Activated CD4-positive, alpha-beta T cell treated with anti-CD3 and anti-CD28 coated beads for 36 hours (primary cell): ENCODE measurements around the gene LCMT1. TPM values are rescaled to one million over a fixed set of nuclear protein-coding genes. Genes with fewer than 3 reads are reported as not detected.
"Not testable (repeated sequence)": the region's sequence is repeated elsewhere in the genome, so short reads cannot be mapped to it uniquely, and the experiment has no call there.

Experiments
- ATAC-seq: fragments of 200-7000 bp; cut with Tn5 transposase; one replicate; pipeline ENCODE4 v1.10.0; 2021; ENCODE audit warnings: mild to moderate bottlenecking, moderate library complexity
- CTCF ChIA-PET: fragments of 350-600 bp; sonication (Branson Sonifier 250); formaldehyde crosslinking; loops from one replicate; lab custom pipeline; 2021; ENCODE audit warnings: antibody characterized with exemption; lab: Charles Lee
- POLR2A ChIA-PET: fragments of 350-600 bp; sonication (Branson Sonifier 250); formaldehyde crosslinking; loops from one replicate; lab custom pipeline; 2021; ENCODE audit warnings: antibody characterized with exemption, inconsistent platforms; lab: Charles Lee
- DNase-seq: peaks from one replicate; pipeline ENCODE4 v3.0.0-alpha.2; 2020
- H3K27ac Mint-ChIP-seq: one replicate; pipeline ENCODE4 v1.8.0; 2021; ENCODE audit warnings: mixed read lengths
- H3K27me3 Mint-ChIP-seq: one replicate; pipeline ENCODE4 v1.8.0; 2021; ENCODE audit warnings: mixed read lengths
- H3K36me3 Mint-ChIP-seq: one replicate; pipeline ENCODE4 v1.8.0; 2021; ENCODE audit warnings: low read depth, mixed read lengths
- H3K4me1 Mint-ChIP-seq: one replicate; pipeline ENCODE4 v1.8.0; 2021; ENCODE audit warnings: mixed read lengths
- H3K4me3 Mint-ChIP-seq: one replicate; pipeline ENCODE4 v1.8.0; 2021; ENCODE audit warnings: mild to moderate bottlenecking, moderate library complexity, mixed read lengths
- H3K9me3 Mint-ChIP-seq: one replicate; pipeline ENCODE4 v1.8.0; 2021; ENCODE audit warnings: low read depth, mixed read lengths
- intact Hi-C, 2 experiments: fragments of 100-400 bp; cut with DNase I in 1 of 2; cut with micrococcal nuclease in 1 of 2; formaldehyde crosslinking; loops; one replicate each; pipeline versions ENCODE4 v1.14.2 to v1.15.1; 2022 to 2024; cut with DNase I, micrococcal nuclease
- total RNA-seq, 2 experiments: library from RNA; stranded (reverse); gene quantifications; one replicate each; pipeline ENCODE4 v1.2.3, GENCODE V29; 2021

Gene LCMT1
- total RNA-seq = 10 to 100 TPM; 33.3 to 36.2 TPM

GRCh38 chr16:25111403-25112166, at the start of gene LCMT1:
Gene LCMT1, plus strand, starts transcription at chr16:25111742. Its CDS starts 142 bp downstream, at chr16:25111884.
- ATAC-seq (peak; percentile 79), DNase-seq (peak; percentile 96)
- POLR2A ChIA-PET = interaction anchor here (1.5 kb wide), 1 partner anchor 96 kb away, joined by 4 read pairs; the partner anchor contains the start of gene ARHGAP17
- Mint-ChIP-seq H3K4me1 (peaks cover 52% of the 10 kb centered on the region), H3K27me3 (no peaks in the 10 kb centered on the region), H3K36me3 (peaks cover 10% of the 10 kb centered on the region), H3K9me3 (no peaks in the 10 kb centered on the region), H3K27ac (peak within 1 kb of the TSS; percentile 99), H3K4me3 (peak within 1 kb of the TSS; percentile 87)
- CTCF ChIA-PET = interaction anchor here (0.6 to 1.5 kb wide), 5 partner anchors 13 to 238 kb away, joined by 3 to 6 read pairs (median 4); no protein-coding TSS in a partner anchor
- intact Hi-C loops = loop anchor here (1.0 to 5.0 kb wide), 10 partner anchors 18 to 574 kb away; partner anchors contain the start of genes ARHGAP17 (in 1 of the 2), RBBP6 (in 1 of the 2), TNRC6A (in 1 of the 2) and ZKSCAN2 (in 1 of the 2)

DNA sequence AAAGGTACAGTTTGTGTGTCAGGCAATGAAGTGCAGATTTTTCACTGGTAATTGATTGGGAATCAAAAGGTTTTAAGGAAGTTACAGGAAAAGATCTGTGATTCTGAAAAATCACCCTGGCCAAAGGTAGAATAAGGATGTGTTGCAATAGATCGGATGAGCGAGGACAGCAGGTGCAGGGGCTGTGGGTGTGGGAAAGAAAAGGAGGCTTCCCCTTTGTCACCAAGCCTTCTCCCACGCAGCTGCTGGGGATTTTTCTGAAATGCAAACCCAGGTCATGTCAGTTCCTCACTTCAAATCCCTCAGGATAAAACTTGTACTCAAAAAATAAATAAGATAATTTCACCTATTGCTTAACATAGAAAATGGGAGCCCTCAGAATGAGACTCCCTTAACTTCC, 48.4 kb upstream of the LCMT1 start:
- Mint-ChIP-seq H3K9me3 (no peaks in the 10 kb centered on the region), H3K4me3 (no peak overlapping the region), H3K27me3 (no peaks in the 10 kb centered on the region), H3K36me3 (no peaks in the 10 kb centered on the region), H3K27ac (no peak overlapping the region), H3K4me1 (peaks cover 56% of the 10 kb centered on the region)
- ATAC-seq = no peak
- ChIA-PET CTCF (interaction anchor here (0.7 to 1.1 kb wide), 3 partner anchors 11 to 513 kb away, joined by 3 read pairs; no protein-coding TSS in a partner anchor), POLR2A (interaction anchor here (1.0 kb wide), 1 partner anchor 196 kb away, joined by 3 read pairs; no protein-coding TSS in a partner anchor)
- DNase-seq = peak; percentile 54
- intact Hi-C loops = no loop called here

DNA sequence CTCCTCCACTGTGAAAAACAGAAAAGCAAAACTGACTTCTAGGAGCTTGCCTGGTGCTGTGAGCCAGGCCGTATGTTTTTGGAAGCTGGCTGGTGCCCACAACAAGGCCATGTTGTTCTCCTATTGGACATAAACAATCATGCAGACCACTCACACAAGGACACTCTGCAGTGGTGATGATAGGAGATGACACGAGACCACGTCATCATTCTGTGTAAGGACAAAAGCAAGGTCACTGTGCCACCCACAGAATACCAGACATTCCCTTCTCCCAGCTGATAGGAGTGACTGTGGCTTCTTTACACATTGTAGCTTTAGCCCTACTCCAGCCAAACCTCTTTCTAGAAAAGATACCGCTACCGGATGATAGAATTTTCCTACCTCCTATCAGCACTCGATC, 47.7 kb upstream of the LCMT1 start:
- Mint-ChIP-seq H3K36me3 (no peaks in the 10 kb centered on the region), H3K27me3 (no peaks in the 10 kb centered on the region), H3K9me3 (no peaks in the 10 kb centered on the region), H3K27ac (peak overlapping the region; percentile 13), H3K4me1 (peaks cover 56% of the 10 kb centered on the region), H3K4me3 (no peak overlapping the region)
- CTCF ChIA-PET = interaction anchor here (0.6 to 1.1 kb wide), 4 partner anchors 12 to 514 kb away, joined by 3 read pairs; no protein-coding TSS in a partner anchor
- POLR2A ChIA-PET = interaction anchor here (1.0 kb wide), 1 partner anchor 195 kb away, joined by 3 read pairs; no protein-coding TSS in a partner anchor
- DNase-seq = no peak
- intact Hi-C loops = no loop called here
- no peak for ATAC-seq

- H3K36me3 Mint-ChIP-seq, POLR2A ChIA-PET, H3K27ac Mint-ChIP-seq, H3K9me3 Mint-ChIP-seq, H3K4me3 Mint-ChIP-seq, H3K27me3 Mint-ChIP-seq, ATAC-seq, DNase-seq, intact Hi-C loops: not testable (repeated sequence)
- H3K4me1 Mint-ChIP-seq = peaks cover 56% of the 10 kb centered on the region
- CTCF ChIA-PET = interaction anchor here (1.0 kb wide), 1 partner anchor 49 kb away, joined by 3 read pairs; no protein-coding TSS in a partner anchor
These were observed 47.3 kb upstream of the LCMT1 start for GRCh38 chr16:25064281-25064680.

DNA sequence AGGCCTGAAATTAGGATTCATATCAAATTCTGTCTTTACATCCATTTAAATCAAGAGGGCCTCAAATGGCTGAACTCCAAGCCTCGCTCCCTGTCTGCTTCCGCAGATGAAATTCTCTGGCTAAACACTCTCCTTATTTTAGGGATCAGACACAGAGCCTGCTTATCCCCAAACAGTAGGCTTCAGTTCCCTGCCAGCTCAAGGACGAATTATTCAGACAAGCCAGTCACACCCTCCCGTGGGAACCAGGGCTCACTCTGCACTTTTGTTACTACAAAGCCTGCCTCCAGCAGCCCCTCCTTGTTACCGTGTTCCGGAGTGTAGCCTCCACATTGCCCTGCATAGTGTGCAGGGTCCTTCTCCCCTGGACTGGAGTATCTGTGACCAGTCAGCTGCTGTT, 46.6 kb upstream of the LCMT1 start:
- Mint-ChIP-seq H3K36me3 (no peaks in the 10 kb centered on the region), H3K4me3 (no peak overlapping the region), H3K9me3 (no peaks in the 10 kb centered on the region), H3K27ac (no peak overlapping the region), H3K4me1 (peaks cover 59% of the 10 kb centered on the region), H3K27me3 (no peaks in the 10 kb centered on the region)
- DNase-seq (no peak), ATAC-seq (no peak)
- ChIA-PET CTCF (interaction anchor here (0.9 kb wide), 1 partner anchor 16 kb away, joined by 4 read pairs; no protein-coding TSS in a partner anchor), POLR2A (no interaction called here)
- intact Hi-C loops = no loop called here

GRCh38 chr16:25065899-25066298, 45.6 kb upstream of the LCMT1 start:
- ChIA-PET POLR2A (no interaction called here), CTCF (interaction anchor here (0.8 to 0.9 kb wide), 2 partner anchors 9 to 17 kb away, joined by 3 to 4 read pairs; no protein-coding TSS in a partner anchor)
- peaks cover 49% of the 10 kb centered on the region for H3K4me1 Mint-ChIP-seq
- no peaks in the 10 kb centered on the region for H3K36me3 Mint-ChIP-seq
- DNase-seq = no peak
- H3K27ac Mint-ChIP-seq = no peak overlapping the region
- H3K9me3 Mint-ChIP-seq = no peaks in the 10 kb centered on the region
- intact Hi-C loops = loop anchor here (1.0 to 2.0 kb wide), 5 partner anchors 35 to 191 kb away; partner anchors contain the start of genes LCMT1 (in 2 of the 2) and ZKSCAN2 (in 1 of the 2)
- peak overlapping the region; percentile 76 for H3K4me3 Mint-ChIP-seq
- H3K27me3 Mint-ChIP-seq = no peaks in the 10 kb centered on the region
- no peak for ATAC-seq

DNA sequence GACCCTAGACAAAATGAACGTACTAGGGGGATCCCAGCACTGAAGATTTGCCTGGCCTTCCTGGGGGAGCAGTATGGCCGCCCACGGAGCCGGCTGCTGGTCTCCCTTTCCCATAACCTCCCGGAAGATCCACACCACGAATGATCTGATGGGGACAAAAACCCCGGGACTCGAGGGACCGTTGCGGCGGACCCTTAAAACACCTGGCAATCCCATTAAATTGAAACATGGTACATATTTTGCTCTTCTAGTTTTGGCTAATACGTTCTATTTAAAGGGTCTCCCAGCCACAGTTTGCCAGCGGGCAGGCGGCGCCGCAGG, 45.2 kb upstream of the LCMT1 start:
- intact Hi-C loops = loop anchor here (1.0 to 2.0 kb wide), 5 partner anchors 35 to 191 kb away; partner anchors contain the start of genes LCMT1 (in 2 of the 2) and ZKSCAN2 (in 1 of the 2)
- no peaks in the 10 kb centered on the region for H3K9me3 Mint-ChIP-seq
- no peak for DNase-seq
- peak overlapping the region; percentile 81 for H3K27ac Mint-ChIP-seq
- CTCF ChIA-PET = interaction anchor here (0.7 to 1.4 kb wide), 2 partner anchors 24 to 159 kb away, joined by 6 to 8 read pairs; no protein-coding TSS in a partner anchor
- peaks cover 44% of the 10 kb centered on the region for H3K4me1 Mint-ChIP-seq
- peak overlapping the region; percentile 76 for H3K4me3 Mint-ChIP-seq
- H3K36me3 Mint-ChIP-seq = no peaks in the 10 kb centered on the region
- POLR2A ChIA-PET = interaction anchor here (1.2 kb wide), 1 partner anchor 41 kb away, joined by 4 read pairs; no protein-coding TSS in a partner anchor
- no peaks in the 10 kb centered on the region for H3K27me3 Mint-ChIP-seq
- no peak for ATAC-seq

- ChIA-PET POLR2A (interaction anchor here (0.5 to 1.2 kb wide), 3 partner anchors 40 to 50 kb away, joined by 3 to 4 read pairs (median 4); no protein-coding TSS in a partner anchor), CTCF (interaction anchor here (0.7 to 1.4 kb wide), 4 partner anchors 10 to 172 kb away, joined by 4 to 8 read pairs (median 5); no protein-coding TSS in a partner anchor)
- H3K9me3 Mint-ChIP-seq = no peaks in the 10 kb centered on the region
- peak overlapping the region; percentile 81 for H3K27ac Mint-ChIP-seq
- peak overlapping the region; percentile 76 for H3K4me3 Mint-ChIP-seq
- no peaks in the 10 kb centered on the region for H3K36me3 Mint-ChIP-seq
- H3K27me3 Mint-ChIP-seq = no peaks in the 10 kb centered on the region
- peak; percentile 97 for ATAC-seq
- H3K4me1 Mint-ChIP-seq = peaks cover 38% of the 10 kb centered on the region
- DNase-seq = peak; percentile 91
- intact Hi-C loops = loop anchor here (1.0 to 2.0 kb wide), 5 partner anchors 36 to 190 kb away; partner anchors contain the start of genes LCMT1 (in 2 of the 2) and ZKSCAN2 (in 1 of the 2)
These were observed 44.6 kb upstream of the LCMT1 start for GRCh38 chr16:25066747-25067631.

- H3K27me3 Mint-ChIP-seq = peaks cover 1% of the 10 kb centered on the region
- no peaks in the 10 kb centered on the region for H3K36me3 Mint-ChIP-seq
- ChIA-PET POLR2A (no interaction called here), CTCF (interaction anchor here (0.6 kb wide), 1 partner anchor 46 kb away, joined by 3 read pairs; no protein-coding TSS in a partner anchor)
- ATAC-seq = no peak
- no peak overlapping the region for H3K27ac Mint-ChIP-seq
- peaks cover 3% of the 10 kb centered on the region for H3K4me1 Mint-ChIP-seq
- H3K9me3 Mint-ChIP-seq = no peaks in the 10 kb centered on the region
- H3K4me3 Mint-ChIP-seq = no peak overlapping the region
- intact Hi-C loops = no loop called here
- DNase-seq = no peak
These were observed 37.7 kb upstream of the LCMT1 start for GRCh38 chr16:25073854-25074253.

DNA sequence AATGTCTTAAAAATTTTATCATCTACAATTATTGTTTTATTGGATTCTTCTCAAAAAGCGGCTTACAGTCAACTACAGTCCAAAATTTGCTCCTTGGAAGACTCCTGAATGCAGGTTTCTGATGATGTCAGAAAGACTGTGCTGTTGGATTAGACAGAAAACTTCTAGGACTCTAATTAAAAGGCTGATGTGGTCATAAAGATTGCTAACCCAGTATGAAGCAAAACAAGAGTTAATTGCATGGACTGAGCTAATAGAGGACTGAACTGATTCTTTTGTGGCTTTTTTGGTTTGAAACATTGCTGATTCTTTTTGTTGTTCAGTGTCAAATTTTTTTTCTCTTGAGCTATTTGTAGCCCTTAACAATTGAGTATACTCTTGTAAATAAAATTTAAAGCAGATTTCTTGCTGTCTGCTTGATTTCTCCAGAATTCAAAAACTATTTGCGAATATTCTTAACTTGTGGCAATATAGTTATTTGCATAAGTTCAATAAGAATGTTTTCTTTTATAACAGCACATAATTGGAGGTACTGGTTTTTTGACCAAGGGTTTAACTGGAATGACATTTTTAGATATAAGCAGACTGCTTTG, 33.1 kb upstream of the LCMT1 start:
- Mint-ChIP-seq H3K4me3 (no peak overlapping the region), H3K36me3 (no peaks in the 10 kb centered on the region), H3K27me3 (peaks cover 1% of the 10 kb centered on the region), H3K27ac (no peak overlapping the region), H3K9me3 (no peaks in the 10 kb centered on the region), H3K4me1 (no peaks in the 10 kb centered on the region)
- intact Hi-C loops = no loop called here
- CTCF ChIA-PET = no interaction called here
- DNase-seq (no peak), ATAC-seq (no peak)
- POLR2A ChIA-PET = no interaction called here
